Sigmoid colon (tissue), 4 donors: ENCODE data around the gene FFAR1.

ENCODE experiments used
- CTCF ChIP-seq, 4 experiments: fragments of 450-650 bp in 3 of 4; fragments of 200-600 bp in 1 of 4; IDR thresholded peaks; one replicate each; pipeline ENCODE4 v1.5.1; 2016 to 2019; ENCODE audit warnings: antibody characterized with exemption in 4 of 4, mild to moderate bottlenecking in 3 of 4, moderate library complexity in 2 of 4
- EP300 ChIP-seq, 4 donors: sonication (generic); formaldehyde crosslinking; IDR thresholded peaks; one replicate each; pipeline ENCODE4 v1.6.1; 2017; ENCODE audit warnings: antibody characterized with exemption in 4 of 4
- POLR2A ChIP-seq, 2 donors: fragments of 450-650 bp; IDR thresholded peaks; one replicate each; pipeline ENCODE4 v1.6.1; 2016; ENCODE audit warnings: antibody characterized with exemption in 2 of 2, mild to moderate bottlenecking in 2 of 2, moderate library complexity in 2 of 2
- POLR2AphosphoS5 ChIP-seq, 4 donors: sonication (generic); formaldehyde crosslinking; IDR thresholded peaks; one replicate each; pipeline ENCODE4 v1.6.1; 2017; ENCODE audit warnings: antibody characterized with exemption in 4 of 4

DNA sequence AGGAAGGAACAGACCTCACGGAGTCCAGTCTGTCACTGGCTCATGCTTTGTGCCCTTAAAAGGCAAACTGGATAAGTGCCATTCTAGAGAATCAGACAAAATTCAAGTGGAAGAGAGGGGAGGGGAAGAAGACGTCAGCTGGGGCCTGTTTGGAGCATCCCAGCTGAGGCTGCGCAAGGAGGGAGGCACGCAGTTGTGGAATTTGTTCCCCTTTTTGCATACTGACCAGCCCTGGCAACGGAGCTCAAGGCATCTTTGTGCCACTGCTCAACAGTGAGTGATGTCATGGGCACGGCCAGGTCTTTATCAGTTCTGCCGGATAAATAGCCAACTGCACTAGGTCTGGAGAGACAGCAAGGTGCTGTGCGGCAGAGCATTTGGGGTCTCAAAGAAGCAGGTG, 23.0 kb downstream of the FFAR1 start, which contains the start of gene GPR42:
- no peak for TF ChIP-seq CTCF (IDR thresholded peaks at IDR 0.05)
- TF ChIP-seq EP300 (IDR thresholded peaks at IDR 0.05): no peak
- TF ChIP-seq POLR2A (IDR thresholded peaks at IDR 0.05): no peak
- TF ChIP-seq POLR2AphosphoS5 (IDR thresholded peaks at IDR 0.05): no peak
